Epithelial cell of proximal tubule (primary cell): Measurements from ENCODE around the gene FBXO39. TPM values are rescaled to one million over a fixed set of nuclear protein-coding genes. Genes with fewer than 3 reads are reported as not detected.

Source experiments
- DNase-seq: peaks from one replicate; pipeline ENCODE4 v3.0.0-alpha.2; 2011; ENCODE audit warnings: low read depth
- H3K4me3 ChIP-seq: 2 replicates; pipeline ENCODE4 v1.5.1; 2011; ENCODE audit warnings: low read depth, mild to moderate bottlenecking, low read length
- CTCF ChIP-seq: conservative IDR thresholded peaks from 2 replicates; pipeline ENCODE4 v1.5.1; 2012; ENCODE audit warnings: low read depth, mild to moderate bottlenecking, low read length
- total RNA-seq: library from RNA; depleted of rRNA; stranded (reverse); fragments of >200 nt; gene quantifications from 2 replicates; pipeline ENCODE4 v1.2.3, GENCODE V29; 2015

FBXO39 gene
- total RNA-seq, 1 donor from 2014 or later = not detected

- no peak for TF ChIP-seq CTCF
- no peak overlapping the region for H3K4me3 ChIP-seq
- DNase-seq = peak; percentile 86
Observed at GRCh38 chr17:6823011-6823442, 47.0 kb downstream of the FBXO39 start.

- no peak overlapping the region for H3K4me3 ChIP-seq
- no peak for TF ChIP-seq CTCF
- no peak for DNase-seq
Observed at GRCh38 chr17:6830383-6830986, 54.5 kb downstream of the FBXO39 start.

GRCh38 chr17:6831661-6832263, 55.7 kb downstream of the FBXO39 start, which contains the start of gene TEKT1:
TEKT1 (minus strand) TSS chr17:6831729; CDS start chr17:6830376, 1,353 bp downstream.
- TF ChIP-seq CTCF = no peak
- DNase-seq = peak; percentile 18
- H3K4me3 ChIP-seq = peak within 1 kb of the TSS; percentile 55

Other genes starting within 250 kb of the FBXO39 start
- 0.65 and 1.3 TPM in 2 replicates for gene PITPNM3, start 219.7 kb upstream of the FBXO39 start, total RNA-seq
- 13.5 and 15.7 TPM in 2 replicates for gene KIAA0753, start 135.5 kb upstream of the FBXO39 start, total RNA-seq
- 351 and 501 TPM in 2 replicates for gene TXNDC17, start 135.2 kb upstream of the FBXO39 start, total RNA-seq
- gene MED31, start 124.6 kb upstream of the FBXO39 start, total RNA-seq = 10.1 and 23.9 TPM in 2 replicates
- 0.22 and 1.2 TPM in 2 replicates for gene C17orf100, start 124.5 kb upstream of the FBXO39 start, total RNA-seq
- not detected in 2 replicates for gene SLC13A5, start 62.8 kb upstream of the FBXO39 start, total RNA-seq
- 0.06 TPM in 1 of 2 replicates, not detected in the other for gene XAF1, start 20.2 kb upstream of the FBXO39 start, total RNA-seq
- not detected in 2 replicates for gene TEKT1, start 55.5 kb downstream of the FBXO39 start, total RNA-seq
- gene ALOX12, start 219.8 kb downstream of the FBXO39 start, total RNA-seq = 0.98 and 1.0 TPM in 2 replicates
- gene RNASEK, start 236.4 kb downstream of the FBXO39 start, total RNA-seq = 180 and 275 TPM in 2 replicates
- under 0.01 TPM in 1 of 2 replicates, not detected in the other for gene BCL6B, start 246.8 kb downstream of the FBXO39 start, total RNA-seq